Activated naive CD8-positive, alpha-beta T cell treated with anti-CD3 and anti-CD28 coated beads for 36 hours (primary cell): Measurements from ENCODE around the gene CDON. TPM values are rescaled to one million over a fixed set of nuclear protein-coding genes. Genes with fewer than 3 reads are reported as not detected.
"Not testable (repeated sequence)": the region's sequence is repeated elsewhere in the genome, so short reads cannot be mapped to it uniquely, and the experiment has no call there.

Experiments used
- DNase-seq: peaks from one replicate; pipeline ENCODE4 v3.0.0; 2021
- H3K27ac Mint-ChIP-seq: one replicate; pipeline ENCODE4 v1.8.0; 2022; ENCODE audit warnings: mild to moderate bottlenecking, moderate library complexity, mixed read lengths
- H3K27me3 Mint-ChIP-seq: one replicate; pipeline ENCODE4 v1.8.0; 2022; ENCODE audit warnings: mild to moderate bottlenecking, mixed read lengths
- H3K36me3 Mint-ChIP-seq: one replicate; pipeline ENCODE4 v1.8.0; 2021; ENCODE audit warnings: mild to moderate bottlenecking, mixed read lengths
- H3K4me1 Mint-ChIP-seq: one replicate; pipeline ENCODE4 v1.8.0; 2021; ENCODE audit warnings: mixed read lengths
- H3K4me3 Mint-ChIP-seq: one replicate; pipeline ENCODE4 v1.8.0; 2022; ENCODE audit warnings: mild to moderate bottlenecking, moderate library complexity, mixed read lengths
- H3K9me3 Mint-ChIP-seq: one replicate; pipeline ENCODE4 v1.8.0; 2022; ENCODE audit warnings: mixed read lengths
- total RNA-seq, 2 experiments: library from RNA; stranded (reverse); gene quantifications; one replicate each; pipeline ENCODE4 v1.2.3, GENCODE V29; 2021

Gene CDON
- total RNA-seq, 2 experiments from 2014 or later, result 2.0 to 2.6 TPM

- no peak overlapping the region for H3K27ac Mint-ChIP-seq
- peaks cover 15% of the 10 kb centered on the region for H3K27me3 Mint-ChIP-seq
- no peak overlapping the region for H3K4me3 Mint-ChIP-seq
- no peaks in the 10 kb centered on the region for H3K4me1 Mint-ChIP-seq
- no peaks in the 10 kb centered on the region for H3K9me3 Mint-ChIP-seq
- peaks cover 2% of the 10 kb centered on the region for H3K36me3 Mint-ChIP-seq
- DNase-seq, result no peak
Observed at GRCh38 chr11:126034933-126035425, 27.7 kb downstream of the CDON start.

GRCh38 chr11:126034039-126034932, 28.4 kb downstream of the CDON start:
- H3K4me1 Mint-ChIP-seq, result no peaks in the 10 kb centered on the region
- no peak overlapping the region for H3K27ac Mint-ChIP-seq
- no peaks in the 10 kb centered on the region for H3K9me3 Mint-ChIP-seq
- no peak overlapping the region for H3K4me3 Mint-ChIP-seq
- H3K36me3 Mint-ChIP-seq, result peaks cover 2% of the 10 kb centered on the region
- H3K27me3 Mint-ChIP-seq, result peaks cover 15% of the 10 kb centered on the region
- no peak for DNase-seq

- Mint-ChIP-seq H3K27me3 (peaks cover 15% of the 10 kb centered on the region), H3K9me3 (no peaks in the 10 kb centered on the region), H3K4me1 (no peaks in the 10 kb centered on the region), H3K36me3 (peaks cover 2% of the 10 kb centered on the region), H3K4me3 (no peak overlapping the region), H3K27ac (no peak overlapping the region)
- DNase-seq, result no peak
Observed at GRCh38 chr11:126032375-126032774, 30.3 kb downstream of the CDON start.

GRCh38 chr11:126029805-126030204, 32.9 kb downstream of the CDON start:
- Mint-ChIP-seq H3K4me1 (no peaks in the 10 kb centered on the region), H3K36me3 (peaks cover 2% of the 10 kb centered on the region), H3K9me3 (no peaks in the 10 kb centered on the region), H3K4me3 (no peak overlapping the region), H3K27me3 (peaks cover 15% of the 10 kb centered on the region), H3K27ac (no peak overlapping the region)
- no peak for DNase-seq

GRCh38 chr11:126029237-126029636, 33.4 kb downstream of the CDON start:
- H3K9me3 Mint-ChIP-seq, result no peaks in the 10 kb centered on the region
- peaks cover 15% of the 10 kb centered on the region for H3K27me3 Mint-ChIP-seq
- no peaks in the 10 kb centered on the region for H3K4me1 Mint-ChIP-seq
- DNase-seq, result no peak
- no peak overlapping the region for H3K27ac Mint-ChIP-seq
- peaks cover 2% of the 10 kb centered on the region for H3K36me3 Mint-ChIP-seq
- no peak overlapping the region for H3K4me3 Mint-ChIP-seq

- not testable (repeated sequence) for H3K36me3 Mint-ChIP-seq
- H3K27me3 Mint-ChIP-seq, result peaks cover 10% of the 10 kb centered on the region
Observed at GRCh38 chr11:126028534-126028933, 34.1 kb downstream of the CDON start.

GRCh38 chr11:126026579-126026978, 36.1 kb downstream of the CDON start:
- Mint-ChIP-seq H3K4me3 (no peak overlapping the region), H3K4me1 (no peaks in the 10 kb centered on the region), H3K27me3 (peaks cover 3% of the 10 kb centered on the region), H3K27ac (no peak overlapping the region), H3K36me3 (no peaks in the 10 kb centered on the region), H3K9me3 (no peaks in the 10 kb centered on the region)
- no peak for DNase-seq

More at GRCh38 chr11:126028534-126028933, 34.1 kb downstream of the CDON start:
- not testable (repeated sequence) for H3K27ac Mint-ChIP-seq, H3K9me3 Mint-ChIP-seq, DNase-seq, H3K4me3 Mint-ChIP-seq, H3K4me1 Mint-ChIP-seq

- Mint-ChIP-seq H3K4me1 (no peaks in the 10 kb centered on the region), H3K27ac (no peak overlapping the region), H3K4me3 (no peak overlapping the region), H3K36me3 (no peaks in the 10 kb centered on the region), H3K27me3 (peaks cover 1% of the 10 kb centered on the region), H3K9me3 (no peaks in the 10 kb centered on the region)
- DNase-seq, result no peak
Observed at GRCh38 chr11:126025822-126026221, 36.8 kb downstream of the CDON start.

- Mint-ChIP-seq H3K27ac (no peak overlapping the region), H3K4me3 (no peak overlapping the region), H3K27me3 (no peaks in the 10 kb centered on the region), H3K36me3 (no peaks in the 10 kb centered on the region), H3K4me1 (no peaks in the 10 kb centered on the region), H3K9me3 (no peaks in the 10 kb centered on the region)
- DNase-seq, result no peak
Observed at GRCh38 chr11:126024123-126024522, 38.5 kb downstream of the CDON start.

GRCh38 chr11:126012852-126013251, 49.8 kb downstream of the CDON start:
- peaks cover 2% of the 10 kb centered on the region for H3K36me3 Mint-ChIP-seq
- H3K4me1 Mint-ChIP-seq, result no peaks in the 10 kb centered on the region
- no peak overlapping the region for H3K4me3 Mint-ChIP-seq
- no peaks in the 10 kb centered on the region for H3K9me3 Mint-ChIP-seq
- H3K27ac Mint-ChIP-seq, result no peak overlapping the region
- no peak for DNase-seq
- H3K27me3 Mint-ChIP-seq, result no peaks in the 10 kb centered on the region

- no peak for DNase-seq
- Mint-ChIP-seq H3K4me3 (no peak overlapping the region), H3K27ac (no peak overlapping the region), H3K4me1 (no peaks in the 10 kb centered on the region), H3K36me3 (peaks cover 2% of the 10 kb centered on the region), H3K9me3 (no peaks in the 10 kb centered on the region), H3K27me3 (no peaks in the 10 kb centered on the region)
Observed at GRCh38 chr11:126011754-126012153, 50.9 kb downstream of the CDON start.

- Mint-ChIP-seq H3K4me3 (no peak overlapping the region), H3K9me3 (no peaks in the 10 kb centered on the region), H3K36me3 (no peaks in the 10 kb centered on the region), H3K4me1 (no peaks in the 10 kb centered on the region), H3K27me3 (no peaks in the 10 kb centered on the region), H3K27ac (no peak overlapping the region)
- DNase-seq, result no peak
Observed at GRCh38 chr11:126011265-126011664, 51.4 kb downstream of the CDON start.

GRCh38 chr11:126008956-126009355, 53.7 kb downstream of the CDON start:
- DNase-seq, result no peak
- Mint-ChIP-seq H3K27ac (no peak overlapping the region), H3K9me3 (no peaks in the 10 kb centered on the region), H3K27me3 (no peaks in the 10 kb centered on the region), H3K36me3 (no peaks in the 10 kb centered on the region), H3K4me1 (no peaks in the 10 kb centered on the region), H3K4me3 (no peak overlapping the region)

GRCh38 chr11:126007238-126007637, 55.4 kb downstream of the CDON start:
- Mint-ChIP-seq H3K27ac (no peak overlapping the region), H3K36me3 (no peaks in the 10 kb centered on the region), H3K4me3 (no peak overlapping the region), H3K4me1 (no peaks in the 10 kb centered on the region), H3K27me3 (no peaks in the 10 kb centered on the region), H3K9me3 (no peaks in the 10 kb centered on the region)
- DNase-seq, result no peak

- H3K27me3 Mint-ChIP-seq, result no peaks in the 10 kb centered on the region
- no peak overlapping the region for H3K27ac Mint-ChIP-seq
- no peak for DNase-seq
- no peaks in the 10 kb centered on the region for H3K4me1 Mint-ChIP-seq
- H3K4me3 Mint-ChIP-seq, result no peak overlapping the region
- peaks cover 3% of the 10 kb centered on the region for H3K36me3 Mint-ChIP-seq
- H3K9me3 Mint-ChIP-seq, result no peaks in the 10 kb centered on the region
Observed at GRCh38 chr11:126006068-126006467, 56.6 kb downstream of the CDON start.

GRCh38 chr11:126002181-126002580, 60.5 kb downstream of the CDON start:
- Mint-ChIP-seq H3K4me3 (no peak overlapping the region), H3K27ac (no peak overlapping the region), H3K9me3 (no peaks in the 10 kb centered on the region), H3K4me1 (no peaks in the 10 kb centered on the region), H3K36me3 (peaks cover 3% of the 10 kb centered on the region), H3K27me3 (no peaks in the 10 kb centered on the region)
- no peak for DNase-seq
